ENCODE results near the gene OPTC. TPM values are rescaled to one million over a fixed set of nuclear protein-coding genes. Genes with fewer than 3 reads are reported as not detected.

OPTC gene
- polyA plus RNA-seq, 1 experiment, result not detected

- ChIA-PET CTCF (no interaction called here), POLR2A (no interaction called here)
- TF ChIP-seq CTCF (IDR thresholded peaks at IDR 0.05; ENCODE audit: low read depth, low read length), result no peak
- DNase-seq (ENCODE audit: low read depth, low spot score), result no peak
- H3K9me3 ChIP-seq (ENCODE audit: control insufficient read depth, insufficient read depth, low read length), result no peaks in the 10 kb centered on the region; the same call in 1 of the 2 replicates
- no peak overlapping the region for H3K4me3 ChIP-seq (ENCODE audit: low read depth, low read length)
- H3K27me3 ChIP-seq (ENCODE audit: control insufficient read depth, insufficient read depth, low read length), result no peaks in the 10 kb centered on the region
- H3K27ac ChIP-seq (ENCODE audit: low read depth, low read length), result no peak overlapping the region
These were observed 51.2 kb downstream of the OPTC start for GRCh38 chr1:203544978-203545816.

GRCh38 chr1:203546274-203546673 lies 52.3 kb downstream of the OPTC start:
- no peak for DNase-seq (ENCODE audit: low read depth, low spot score)
- ChIA-PET CTCF (interaction anchor here (0.6 kb wide), 1 partner anchor 58 kb away, joined by 3 read pairs; no protein-coding TSS in a partner anchor), POLR2A (no interaction called here)
- H3K9me3 ChIP-seq (ENCODE audit: control insufficient read depth, insufficient read depth, low read length), result no peaks in the 10 kb centered on the region; the same call in 1 of the 2 replicates
- TF ChIP-seq CTCF (IDR thresholded peaks at IDR 0.05; ENCODE audit: low read depth, low read length), result no peak
- no peak overlapping the region for H3K27ac ChIP-seq (ENCODE audit: low read depth, low read length)
- H3K27me3 ChIP-seq (ENCODE audit: control insufficient read depth, insufficient read depth, low read length), result no peaks in the 10 kb centered on the region
- no peak overlapping the region for H3K4me3 ChIP-seq (ENCODE audit: low read depth, low read length)

GRCh38 chr1:203547147-203547546 lies 53.2 kb downstream of the OPTC start:
- Histone ChIP-seq H3K4me3 (ENCODE audit: low read depth, low read length) (no peak overlapping the region), H3K9me3 (ENCODE audit: control insufficient read depth, insufficient read depth, low read length) (no peaks in the 10 kb centered on the region; the same call in 1 of the 2 replicates), H3K27ac (ENCODE audit: low read depth, low read length) (no peak overlapping the region), H3K27me3 (ENCODE audit: control insufficient read depth, insufficient read depth, low read length) (no peaks in the 10 kb centered on the region)
- POLR2A ChIA-PET, result no interaction called here
- CTCF ChIA-PET, result no interaction called here
- no peak for DNase-seq (ENCODE audit: low read depth, low spot score)
- TF ChIP-seq CTCF (IDR thresholded peaks at IDR 0.05; ENCODE audit: low read depth, low read length), result no peak

- Histone ChIP-seq H3K4me3 (ENCODE audit: low read depth, low read length) (no peak overlapping the region), H3K27ac (ENCODE audit: low read depth, low read length) (no peak overlapping the region), H3K27me3 (ENCODE audit: control insufficient read depth, insufficient read depth, low read length) (no peaks in the 10 kb centered on the region), H3K9me3 (ENCODE audit: control insufficient read depth, insufficient read depth, low read length) (no peaks in the 10 kb centered on the region; the same call in 1 of the 2 replicates)
- no peak for TF ChIP-seq CTCF (IDR thresholded peaks at IDR 0.05; ENCODE audit: low read depth, low read length)
- no peak for DNase-seq (ENCODE audit: low read depth, low spot score)
- ChIA-PET POLR2A (interaction anchor here (0.5 kb wide), 1 partner anchor 79 kb away, joined by 3 read pairs; the partner anchor contains the start of gene ATP2B4), CTCF (interaction anchor here (1.3 kb wide), 1 partner anchor 205 kb away, joined by 3 read pairs; no protein-coding TSS in a partner anchor)
These were observed 53.9 kb downstream of the OPTC start for GRCh38 chr1:203547771-203548421.

GRCh38 chr1:203548892-203549291 lies 54.9 kb downstream of the OPTC start:
- Histone ChIP-seq H3K27me3 (ENCODE audit: control insufficient read depth, insufficient read depth, low read length) (no peaks in the 10 kb centered on the region), H3K9me3 (ENCODE audit: control insufficient read depth, insufficient read depth, low read length) (no peaks in the 10 kb centered on the region), H3K4me3 (ENCODE audit: low read depth, low read length) (no peak overlapping the region), H3K27ac (ENCODE audit: low read depth, low read length) (peak overlapping the region; percentile 21)
- DNase-seq (ENCODE audit: low read depth, low spot score), result no peak
- CTCF ChIA-PET, result interaction anchor here (0.5 to 1.3 kb wide), 4 partner anchors 40 to 206 kb away, joined by 3 to 6 read pairs (median 4); no protein-coding TSS in a partner anchor
- POLR2A ChIA-PET, result interaction anchor here (0.6 kb wide), 2 partner anchors 11 to 80 kb away, joined by 3 to 4 read pairs; no protein-coding TSS in a partner anchor
- no peak for TF ChIP-seq CTCF (IDR thresholded peaks at IDR 0.05; ENCODE audit: low read depth, low read length)

All from AG04450 (cell line).